Endothelial cell of umbilical vein (primary cell): Measurements from ENCODE around the gene CAMTA1. TPM values are rescaled to one million over a fixed set of nuclear protein-coding genes. Genes with fewer than 3 reads are reported as not detected.

Source experiments
- BruUV-seq: library from RNA; stranded (reverse); fragments of 400-500 nt; replicated peaks from 2 replicates; lab custom pipeline; 2021; lab: Mats Ljungman, UMichigan
- CTCF ChIA-PET: fragments of 300-600, 350-600 bp; sonication (Branson Sonifier 250); formaldehyde crosslinking; loops from one replicate; lab custom pipeline; 2021; ENCODE audit warnings: antibody characterized with exemption, inconsistent platforms; lab: Charles Lee
- POLR2A ChIA-PET: fragments of 300-600, 350-600 bp; sonication (Branson Sonifier 250); formaldehyde crosslinking; loops from one replicate; lab custom pipeline; 2021; ENCODE audit warnings: antibody characterized with exemption, inconsistent platforms; lab: Charles Lee
- DNase-seq: peaks from one replicate; pipeline ENCODE4 v3.0.0-alpha.2; 2011; ENCODE audit warnings: low read depth, low spot score
- FAIRE-seq: peaks from 2 replicates; lab custom pipeline; 2011; peaks lifted over from hg19 to GRCh38; lab: Jason Lieb, UNC
- H2AFZ ChIP-seq: 2 replicates; pipeline ENCODE4 v1.6.0; 2012; ENCODE audit warnings: low read depth, low read length, control low read depth, inconsistent platforms
- H3K27ac ChIP-seq: 2 replicates; pipeline ENCODE4 v1.5.1; 2011; ENCODE audit warnings: low read depth, mild to moderate bottlenecking, control low read depth, low read length, moderate library complexity; ENCODE audit not compliant: insufficient read depth
- H3K27me3 ChIP-seq, 2 experiments: 2 replicates each; pipeline versions ENCODE4 v1.6.0 to v1.6.1; 2011; ENCODE audit warnings: low read length in 2 of 2, mixed read lengths in 1 of 2; ENCODE audit not compliant: control insufficient read depth in 2 of 2, insufficient read depth in 2 of 2
- H3K36me3 ChIP-seq, 2 experiments: 2 replicates in 1 of 2; 3 replicates in 1 of 2; pipeline ENCODE4 v1.5.1; 2011; ENCODE audit warnings: low read length in 2 of 2, mild to moderate bottlenecking in 1 of 2, moderate library complexity in 1 of 2; ENCODE audit not compliant: control insufficient read depth in 2 of 2, insufficient read depth in 2 of 2; ENCODE audit errors: extremely low read depth in 1 of 2
- H3K4me1 ChIP-seq: 3 replicates; pipeline ENCODE4 v1.5.1; 2011; ENCODE audit warnings: mild to moderate bottlenecking, low read length; ENCODE audit not compliant: control insufficient read depth, insufficient read depth; ENCODE audit errors: extremely low read depth
- H3K4me2 ChIP-seq: 2 replicates; pipeline ENCODE4 v1.6.1; 2011; ENCODE audit warnings: low read length, control low read depth, mixed read lengths; ENCODE audit not compliant: insufficient read depth
- H3K4me3 ChIP-seq, 3 experiments: fragments of 200-600 bp in 1 of 3; sonication (generic), shearing (Covaris generic) in 1 of 3; replicated peaks in 1 of 3; 2 replicates each; pipeline ENCODE4 v1.5.1; 2011 to 2016; ENCODE audit warnings: control low read depth in 3 of 3, low read length in 3 of 3, mild to moderate bottlenecking in 2 of 3, inconsistent platforms in 1 of 3, low read depth in 1 of 3, moderate library complexity in 1 of 3; ENCODE audit not compliant: insufficient read depth in 1 of 3
- H3K79me2 ChIP-seq: 2 replicates; pipeline ENCODE4 v1.6.0; 2012; ENCODE audit warnings: low read length, inconsistent platforms; ENCODE audit not compliant: control insufficient read depth, insufficient read depth
- H3K9ac ChIP-seq: replicated peaks from 2 replicates; pipeline ENCODE3; 2011; ENCODE audit warnings: low read length, control low read depth; ENCODE audit not compliant: insufficient read depth; ENCODE audit errors: extremely low read depth
- H3K9me1 ChIP-seq: replicated peaks from 3 replicates; pipeline ENCODE4 v1.6.0; 2011; ENCODE audit warnings: mild to moderate bottlenecking, low read length; ENCODE audit not compliant: control insufficient read depth, insufficient read depth; ENCODE audit errors: extremely low read depth
- H3K9me3 ChIP-seq: replicated peaks from 2 replicates; pipeline ENCODE4 v1.5.1; 2012; ENCODE audit warnings: low read length, inconsistent platforms; ENCODE audit not compliant: control insufficient read depth, insufficient read depth
- H4K20me1 ChIP-seq: replicated peaks from 2 replicates; pipeline ENCODE3; 2011; ENCODE audit warnings: mild to moderate bottlenecking, low read length; ENCODE audit not compliant: control insufficient read depth, insufficient read depth; ENCODE audit errors: extremely low read depth
- EZH2 ChIP-seq: IDR thresholded peaks from 2 replicates; pipeline ENCODE4 v1.6.1; 2012; ENCODE audit warnings: borderline replicate concordance, low read depth, mild to moderate bottlenecking, moderate library complexity, low read length, inconsistent platforms; ENCODE audit not compliant: severe bottlenecking
- FOS ChIP-seq: IDR thresholded peaks from 2 replicates; pipeline ENCODE4 v1.6.1; 2011; ENCODE audit warnings: mild to moderate bottlenecking, low read length, moderate library complexity, borderline replicate concordance; ENCODE audit not compliant: insufficient read depth
- GATA2 ChIP-seq: IDR thresholded peaks from 2 replicates; pipeline ENCODE4 v1.7.0; 2011; ENCODE audit warnings: low read depth, mild to moderate bottlenecking, moderate library complexity, mixed read lengths, low read length; ENCODE audit not compliant: insufficient read length, insufficient read depth
- JUN ChIP-seq: IDR thresholded peaks from 2 replicates; pipeline ENCODE4 v1.6.1; 2011; ENCODE audit warnings: borderline replicate concordance, low read depth; ENCODE audit not compliant: insufficient read length, insufficient read depth
- MYC ChIP-seq: IDR thresholded peaks from one replicate; pipeline ENCODE4 v1.6.1; 2011; ENCODE audit warnings: mild to moderate bottlenecking, low read depth, low read length
- POLR2A ChIP-seq: IDR thresholded peaks from 2 replicates; pipeline ENCODE4 v1.6.1; 2012; ENCODE audit warnings: low read depth, mild to moderate bottlenecking, control low read depth, low read length
- POLR2AphosphoS5 ChIP-seq: IDR thresholded peaks from 2 replicates; pipeline ENCODE4 v1.6.1; 2012; ENCODE audit warnings: low read depth, mild to moderate bottlenecking, control low read depth, low read length, moderate library complexity; ENCODE audit not compliant: insufficient read depth
- dilution Hi-C: fragments of 300-500 bp; cut with MboI; formaldehyde crosslinking; loops from one replicate; pipeline ENCODE4 v1.15.0; 2019; ENCODE audit warnings: low sequenced_read_pairs; ENCODE audit not compliant: extremely low pct_ligation_motif_present
- intact Hi-C: fragments of 100-400 bp; cut with micrococcal nuclease; formaldehyde crosslinking; loops from one replicate; pipeline ENCODE4 v1.10.0; 2022
- polyA plus RNA-seq, 4 experiments: library from polyadenylated mRNA; depleted of rRNA in 3 of 4; stranded (reverse) in 3 of 4; unstranded in 1 of 4; fragments of >200 nt; gene quantifications; 2 replicates each; pipeline versions ENCODE4 v1.2.1 to v1.2.3, GENCODE V29; 2011 to 2012; ENCODE audit warnings: missing spikeins in 1 of 4
- total RNA-seq: library from RNA; stranded (reverse); gene quantifications from 2 replicates; pipeline ENCODE4 v1.2.3, GENCODE V29; 2021
- TF ChIP-seq, protein P1 (sequence below), 2 donors: IDR thresholded peaks; 1 replicate in 1 of 2; 2 replicates in 1 of 2; pipeline ENCODE4 v1.5.1; 2011; ENCODE audit warnings: low read length in 2 of 2, mild to moderate bottlenecking in 2 of 2, moderate library complexity in 2 of 2, control low read depth in 1 of 2, inconsistent platforms in 1 of 2, low read depth in 1 of 2; ENCODE audit not compliant: insufficient read depth in 1 of 2; ENCODE audit errors: extremely low read depth in 1 of 2
- TF ChIP-seq, protein P2 (sequence below): IDR thresholded peaks from 2 replicates; pipeline ENCODE4 v1.6.1; 2011; ENCODE audit not compliant: insufficient read depth, insufficient read length

Gene CAMTA1
- total and polyA plus RNA-seq, 2 donors (not counting 3 experiments of a cell fraction or from before 2014, with no cell fraction given) = 50.8 to 92.7 TPM

DNA sequence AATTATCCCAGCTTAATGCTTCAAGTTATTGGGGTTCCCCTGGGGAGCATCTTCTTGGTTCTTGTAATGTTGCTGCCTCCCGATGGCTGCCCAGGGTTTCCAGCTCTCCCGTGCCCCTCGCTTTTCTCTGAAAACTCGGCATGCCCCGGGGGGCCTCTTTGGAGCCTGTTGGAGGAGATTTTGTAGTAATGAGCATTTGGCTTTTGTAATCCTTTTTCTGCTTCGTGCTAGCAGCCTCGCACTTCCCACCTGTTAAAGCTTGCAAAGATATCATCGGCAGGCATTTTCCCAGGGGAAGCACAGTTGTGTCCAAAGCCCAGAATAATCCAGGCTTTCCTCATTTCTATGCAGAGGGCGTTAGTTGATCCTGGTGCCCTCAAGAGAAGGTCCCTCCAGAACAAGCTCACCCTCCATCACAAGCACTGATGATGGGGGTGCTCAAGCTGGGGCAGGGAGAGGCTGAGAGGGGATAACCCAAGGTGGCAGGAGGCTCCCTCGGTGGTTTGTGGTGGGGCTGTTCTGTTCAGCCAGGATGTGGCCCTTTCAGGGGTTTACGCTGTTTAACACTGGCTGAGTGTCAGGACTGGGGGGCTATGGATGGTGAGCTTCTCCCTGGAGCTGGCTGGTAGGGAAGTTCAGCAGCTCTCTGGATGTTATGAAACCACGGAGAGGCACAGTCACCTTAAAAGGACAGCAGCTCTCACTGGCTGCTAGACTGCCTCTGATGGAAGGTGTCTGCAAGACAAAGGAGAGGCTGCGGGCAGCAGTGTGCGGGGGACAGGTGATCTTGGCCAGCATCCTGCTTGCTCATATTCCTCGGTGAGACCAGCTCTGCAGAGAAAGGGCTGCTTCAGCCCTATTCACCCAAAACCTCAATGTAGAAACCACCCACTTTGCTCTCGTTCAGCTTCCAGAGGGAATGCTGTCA lies 508.7 kb downstream of the CAMTA1 start:
- FAIRE-seq = no peak
- H3K4me1 ChIP-seq = peaks cover 5% of the 10 kb centered on the region
- dilution Hi-C loops (no loop called here), intact Hi-C loops (no loop called here)
- BruUV-seq = no TSS peak
- POLR2A ChIA-PET = no interaction called here
- H2AFZ ChIP-seq = no peak overlapping the region
- no peak for DNase-seq
- no peak for TF ChIP-seq POLR2A
- TF ChIP-seq, protein P1, sequence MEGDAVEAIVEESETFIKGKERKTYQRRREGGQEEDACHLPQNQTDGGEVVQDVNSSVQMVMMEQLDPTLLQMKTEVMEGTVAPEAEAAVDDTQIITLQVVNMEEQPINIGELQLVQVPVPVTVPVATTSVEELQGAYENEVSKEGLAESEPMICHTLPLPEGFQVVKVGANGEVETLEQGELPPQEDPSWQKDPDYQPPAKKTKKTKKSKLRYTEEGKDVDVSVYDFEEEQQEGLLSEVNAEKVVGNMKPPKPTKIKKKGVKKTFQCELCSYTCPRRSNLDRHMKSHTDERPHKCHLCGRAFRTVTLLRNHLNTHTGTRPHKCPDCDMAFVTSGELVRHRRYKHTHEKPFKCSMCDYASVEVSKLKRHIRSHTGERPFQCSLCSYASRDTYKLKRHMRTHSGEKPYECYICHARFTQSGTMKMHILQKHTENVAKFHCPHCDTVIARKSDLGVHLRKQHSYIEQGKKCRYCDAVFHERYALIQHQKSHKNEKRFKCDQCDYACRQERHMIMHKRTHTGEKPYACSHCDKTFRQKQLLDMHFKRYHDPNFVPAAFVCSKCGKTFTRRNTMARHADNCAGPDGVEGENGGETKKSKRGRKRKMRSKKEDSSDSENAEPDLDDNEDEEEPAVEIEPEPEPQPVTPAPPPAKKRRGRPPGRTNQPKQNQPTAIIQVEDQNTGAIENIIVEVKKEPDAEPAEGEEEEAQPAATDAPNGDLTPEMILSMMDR (IDR thresholded peaks at IDR 0.05; ENCODE audit: extremely low read depth in 1 of 2, insufficient read depth in 1 of 2, low read depth in 1 of 2, low read length in 2 of 2) = no peak
- no peak for TF ChIP-seq EZH2
- no peak for TF ChIP-seq FOS
- TF ChIP-seq JUN = no peak
- no peak for TF ChIP-seq POLR2AphosphoS5
- TF ChIP-seq GATA2 = no peak
- TF ChIP-seq MYC = no peak
- TF ChIP-seq, protein P2, sequence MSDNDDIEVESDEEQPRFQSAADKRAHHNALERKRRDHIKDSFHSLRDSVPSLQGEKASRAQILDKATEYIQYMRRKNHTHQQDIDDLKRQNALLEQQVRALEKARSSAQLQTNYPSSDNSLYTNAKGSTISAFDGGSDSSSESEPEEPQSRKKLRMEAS = no peak
- H3K9me3 ChIP-seq = no peaks in the 10 kb centered on the region
- H3K27ac ChIP-seq = no peak overlapping the region
- no peaks in the 10 kb centered on the region for H3K9me1 ChIP-seq
- no peaks in the 10 kb centered on the region for H3K79me2 ChIP-seq
- no peaks in the 10 kb centered on the region for H3K36me3 ChIP-seq
- no peaks in the 10 kb centered on the region for H3K27me3 ChIP-seq
- no peak overlapping the region for H3K9ac ChIP-seq
- CTCF ChIA-PET = no interaction called here
- no peak overlapping the region for H3K4me3 ChIP-seq
- H4K20me1 ChIP-seq = no peaks in the 10 kb centered on the region
- no peak overlapping the region for H3K4me2 ChIP-seq
